ENCODE measurements around the gene CHSY3. TPM values are rescaled to one million over a fixed set of nuclear protein-coding genes. Genes with fewer than 3 reads are reported as not detected.

Gene CHSY3
- polyA plus RNA-seq, 1 experiment, result 0.67 TPM

- POLR2A ChIA-PET, result no interaction called here
- no peak overlapping the region for H3K27ac ChIP-seq (ENCODE audit: low read depth, low read length)
- TF ChIP-seq CTCF (IDR thresholded peaks at IDR 0.05; ENCODE audit: low read depth, low read length), result no peak
Measured at GRCh38 chr5:130065617-130066016, 161.4 kb downstream of the CHSY3 start.

GRCh38 chr5:130066644-130067043, 162.4 kb downstream of the CHSY3 start:
- CTCF ChIA-PET, result no interaction called here
- H3K9me3 ChIP-seq (ENCODE audit: control insufficient read depth, insufficient read depth, low read length), result no peaks in the 10 kb centered on the region
- no peak for DNase-seq (ENCODE audit: low read depth, low spot score)
- H3K27ac ChIP-seq (ENCODE audit: low read depth, low read length), result no peak overlapping the region
- TF ChIP-seq CTCF (IDR thresholded peaks at IDR 0.05; ENCODE audit: low read depth, low read length), result no peak
- no peaks in the 10 kb centered on the region for H3K27me3 ChIP-seq (ENCODE audit: control insufficient read depth, insufficient read depth, low read length)
- POLR2A ChIA-PET, result no interaction called here
- H3K4me3 ChIP-seq (ENCODE audit: low read depth, low read length), result no peak overlapping the region

More at GRCh38 chr5:130065617-130066016, 161.4 kb downstream of the CHSY3 start:
- H3K4me3 ChIP-seq (ENCODE audit: low read depth, low read length), result no peak overlapping the region
- H3K27me3 ChIP-seq (ENCODE audit: control insufficient read depth, insufficient read depth, low read length), result no peaks in the 10 kb centered on the region
- no peak for DNase-seq (ENCODE audit: low read depth, low spot score)
- no peaks in the 10 kb centered on the region for H3K9me3 ChIP-seq (ENCODE audit: control insufficient read depth, insufficient read depth, low read length)
- CTCF ChIA-PET, result no interaction called here

- H3K27ac ChIP-seq (ENCODE audit: low read depth, low read length), result no peak overlapping the region
- no peak for DNase-seq (ENCODE audit: low read depth, low spot score)
- no peaks in the 10 kb centered on the region for H3K9me3 ChIP-seq (ENCODE audit: control insufficient read depth, insufficient read depth, low read length)
- H3K27me3 ChIP-seq (ENCODE audit: control insufficient read depth, insufficient read depth, low read length), result no peaks in the 10 kb centered on the region
- H3K4me3 ChIP-seq (ENCODE audit: low read depth, low read length), result no peak overlapping the region
- CTCF ChIA-PET, result no interaction called here
- POLR2A ChIA-PET, result no interaction called here
- TF ChIP-seq CTCF (IDR thresholded peaks at IDR 0.05; ENCODE audit: low read depth, low read length), result no peak
Measured at GRCh38 chr5:130067364-130067763, 163.1 kb downstream of the CHSY3 start.

- Histone ChIP-seq H3K27ac (ENCODE audit: low read depth, low read length) (no peak overlapping the region), H3K27me3 (ENCODE audit: control insufficient read depth, insufficient read depth, low read length) (no peaks in the 10 kb centered on the region), H3K9me3 (ENCODE audit: control insufficient read depth, insufficient read depth, low read length) (no peaks in the 10 kb centered on the region), H3K4me3 (ENCODE audit: low read depth, low read length) (no peak overlapping the region)
- ChIA-PET CTCF (no interaction called here), POLR2A (no interaction called here)
- DNase-seq (ENCODE audit: low read depth, low spot score), result no peak
- no peak for TF ChIP-seq CTCF (IDR thresholded peaks at IDR 0.05; ENCODE audit: low read depth, low read length)
Measured at GRCh38 chr5:130068101-130068500, 163.8 kb downstream of the CHSY3 start.

- Histone ChIP-seq H3K9me3 (ENCODE audit: control insufficient read depth, insufficient read depth, low read length) (no peaks in the 10 kb centered on the region), H3K27me3 (ENCODE audit: control insufficient read depth, insufficient read depth, low read length) (no peaks in the 10 kb centered on the region), H3K4me3 (ENCODE audit: low read depth, low read length) (no peak overlapping the region), H3K27ac (ENCODE audit: low read depth, low read length) (no peak overlapping the region)
- ChIA-PET CTCF (no interaction called here), POLR2A (no interaction called here)
- no peak for DNase-seq (ENCODE audit: low read depth, low spot score)
- TF ChIP-seq CTCF (IDR thresholded peaks at IDR 0.05; ENCODE audit: low read depth, low read length), result no peak
Measured at GRCh38 chr5:130068988-130069387, 164.7 kb downstream of the CHSY3 start.
